A549 (cell line): ENCODE results near the gene CLMN. TPM values are rescaled to one million over a fixed set of nuclear protein-coding genes. Genes with fewer than 3 reads are reported as not detected.

Source experiments
- ATOH8 ChIP-seq: fragments of 250-450 bp; sonication (Bioruptor Pico); IDR thresholded peaks from 2 replicates; pipeline ENCODE4 v1.5.0; 2020; ENCODE audit warnings: low read depth, mild to moderate bottlenecking, moderate library complexity
- CBX2 ChIP-seq: fragments of 200-600 bp; sonication (generic); IDR thresholded peaks from 2 replicates; pipeline ENCODE4 v1.6.1; 2016; ENCODE audit warnings: low read depth, mild to moderate bottlenecking, borderline replicate concordance
- CHD2 ChIP-seq: fragments of 150-350 bp; IDR thresholded peaks from 2 replicates; pipeline ENCODE4 v1.6.1; 2014; ENCODE audit warnings: low read length; ENCODE audit not compliant: partially characterized antibody
- CHD4 ChIP-seq: fragments of 200-600 bp; sonication (generic); IDR thresholded peaks from 2 replicates; pipeline ENCODE4 v1.6.1; 2016; ENCODE audit warnings: antibody characterized with exemption, mild to moderate bottlenecking, borderline replicate concordance
- E2F6 ChIP-seq: IDR thresholded peaks from 2 replicates; pipeline ENCODE4 v1.6.1; 2012; ENCODE audit warnings: low read depth, borderline replicate concordance
- ELK1 ChIP-seq: fragments of 150-350 bp; IDR thresholded peaks from 2 replicates; pipeline ENCODE4 v1.6.1; 2014; ENCODE audit warnings: low read depth, mild to moderate bottlenecking, low read length
- EP300 ChIP-seq, 2 experiments: fragments of >200 bp; sonication (Bioruptor Twin); formaldehyde crosslinking; IDR thresholded peaks; 2 replicates in 1 of 2; 3 replicates in 1 of 2; pipeline ENCODE4 v1.6.1; 2016 to 2017
- FOSL2 ChIP-seq, 2 experiments: fragments of 450-650 bp in 1 of 2; fragments of >200 bp in 1 of 2; sonication (Bioruptor Twin) in 1 of 2; formaldehyde crosslinking; IDR thresholded peaks; 2 replicates each; pipeline versions ENCODE4 v1.5.0 to v1.6.1; 2016 to 2020; ENCODE audit warnings: mild to moderate bottlenecking in 1 of 2, moderate library complexity in 1 of 2
- FOXS1 ChIP-seq: fragments of 250-450 bp; sonication (Bioruptor Pico); IDR thresholded peaks from 2 replicates; pipeline ENCODE4 v1.5.0; 2020; ENCODE audit warnings: mild to moderate bottlenecking, moderate library complexity
- GATA3 ChIP-seq: IDR thresholded peaks from 2 replicates; pipeline ENCODE4 v1.6.1; 2012; ENCODE audit warnings: borderline replicate concordance
- HDAC2 ChIP-seq: fragments of 200-600 bp; sonication (generic); IDR thresholded peaks from 2 replicates; pipeline ENCODE4 v1.6.1; 2016
- HOXB13 ChIP-seq: fragments of 250-450 bp; sonication (Bioruptor Pico); IDR thresholded peaks from 2 replicates; pipeline ENCODE4 v1.5.0; 2020; ENCODE audit warnings: low read depth, mild to moderate bottlenecking, moderate library complexity
- JUN ChIP-seq, 2 experiments: fragments of >200 bp; sonication (Bioruptor Twin); formaldehyde crosslinking; IDR thresholded peaks; 2 replicates in 1 of 2; 3 replicates in 1 of 2; pipeline ENCODE4 v1.6.1; 2016 to 2017
- KDM1A ChIP-seq: fragments of 200-600 bp; sonication (generic); IDR thresholded peaks from 2 replicates; pipeline ENCODE4 v1.6.1; 2016; ENCODE audit warnings: low read depth, mild to moderate bottlenecking
- MAFK ChIP-seq: fragments of 450-650 bp; IDR thresholded peaks from 2 replicates; pipeline ENCODE4 v1.6.1; 2014; ENCODE audit not compliant: partially characterized antibody
- MAZ ChIP-seq: fragments of 150-350 bp; IDR thresholded peaks from 2 replicates; pipeline ENCODE4 v1.6.1; 2014; ENCODE audit warnings: antibody characterized with exemption, low read depth, low read length, borderline replicate concordance
- MYC ChIP-seq: IDR thresholded peaks from 2 replicates; pipeline ENCODE4 v1.6.1; 2012; ENCODE audit warnings: mild to moderate bottlenecking, inconsistent platforms, low read length, improper control_type of control experiment, borderline replicate concordance
- NPAS2 ChIP-seq: fragments of 250-450 bp; sonication (Bioruptor Pico); IDR thresholded peaks from 2 replicates; pipeline ENCODE4 v1.8.0; 2022; ENCODE audit warnings: mild to moderate bottlenecking, moderate library complexity, borderline replicate concordance
- NR3C1 ChIP-seq: fragments of >200 bp; sonication (Bioruptor Twin); formaldehyde crosslinking; IDR thresholded peaks from 3 replicates; pipeline ENCODE4 v1.6.1; 2017
- PHF8 ChIP-seq: fragments of 200-600 bp; sonication (generic); IDR thresholded peaks from 2 replicates; pipeline ENCODE4 v1.6.1; 2016; ENCODE audit warnings: low read depth, mild to moderate bottlenecking, antibody characterized with exemption, moderate library complexity, borderline replicate concordance
- RAD21 ChIP-seq, 2 experiments: fragments of >200 bp in 1 of 2; sonication (Bioruptor Twin) in 1 of 2; formaldehyde crosslinking in 1 of 2; IDR thresholded peaks in 1 of 2; conservative IDR thresholded peaks in 1 of 2; 2 replicates in 1 of 2; 3 replicates in 1 of 2; pipeline ENCODE4 v1.6.1; 2012 to 2018; ENCODE audit warnings: inconsistent platforms in 1 of 2
- RARB ChIP-seq: fragments of 250-450 bp; sonication (Bioruptor Pico); IDR thresholded peaks from 2 replicates; pipeline ENCODE4 v1.8.0; 2021; ENCODE audit warnings: mild to moderate bottlenecking, moderate library complexity
- RCOR1 ChIP-seq: fragments of 150-350 bp; IDR thresholded peaks from 2 replicates; pipeline ENCODE4 v1.6.1; 2014; ENCODE audit warnings: antibody characterized with exemption, low read length, low read depth
- RFX5 ChIP-seq: fragments of 450-650 bp; IDR thresholded peaks from 2 replicates; pipeline ENCODE4 v1.7.1; 2014; ENCODE audit warnings: antibody characterized with exemption, mild to moderate bottlenecking, moderate library complexity
- RNF2 ChIP-seq: fragments of 200-600 bp; sonication (generic); IDR thresholded peaks from 2 replicates; pipeline ENCODE4 v1.6.1; 2016; ENCODE audit warnings: low read depth, mild to moderate bottlenecking, antibody characterized with exemption, moderate library complexity, borderline replicate concordance
- SMC3 ChIP-seq: fragments of >200 bp; sonication (Bioruptor Twin); formaldehyde crosslinking; IDR thresholded peaks from 3 replicates; pipeline ENCODE4 v1.6.1; 2018; ENCODE audit warnings: inconsistent platforms
- TFCP2L1 ChIP-seq: fragments of 250-450 bp; sonication (Bioruptor Pico); IDR thresholded peaks from 2 replicates; pipeline ENCODE4 v1.5.0; 2021; ENCODE audit warnings: mild to moderate bottlenecking
- TP53 ChIP-seq: fragments of 250-450 bp; sonication (Bioruptor Pico); IDR thresholded peaks from 2 replicates; pipeline ENCODE4 v1.5.0; 2021; ENCODE audit warnings: mild to moderate bottlenecking, moderate library complexity
- USF2 ChIP-seq: fragments of 450-650 bp; IDR thresholded peaks from 2 replicates; pipeline ENCODE4 v1.6.1; 2014; ENCODE audit warnings: antibody characterized with exemption
- ZNF302 ChIP-seq: fragments of 250-450 bp; sonication (Bioruptor Pico); IDR thresholded peaks from 2 replicates; pipeline ENCODE4 v1.9.0; 2021; ENCODE audit warnings: inconsistent platforms, mild to moderate bottlenecking, moderate library complexity
- polyA plus RNA-seq, 4 experiments: library from polyadenylated mRNA; depleted of rRNA in 3 of 4; stranded (reverse); fragments of >200 nt; fragmentation: RNase III in 1 of 4; extraction: RNeasy Plus Mini Kit Qiagen cat#74134 plus additional on column Dnase treatment in 1 of 4; gene quantifications; 2 replicates in 3 of 4; 3 replicates in 1 of 4; pipeline ENCODE4 v1.2.3, GENCODE V29; 2011 to 2017
- TF ChIP-seq, protein P1 (sequence below): fragments of 200-600 bp; sonication (generic); IDR thresholded peaks from 2 replicates; pipeline ENCODE4 v1.6.1; 2016; ENCODE audit warnings: antibody characterized with exemption, mild to moderate bottlenecking, moderate library complexity

Gene CLMN
- polyA plus RNA-seq, 2 of the 4 experiments (the other 2 are of a cell fraction): 2.9 to 10.6 TPM

- TF ChIP-seq FOSL2 (IDR thresholded peaks at IDR 0.05) (peak; percentile 100), FOSL2 (CRISPR knock-in tag; IDR thresholded peaks at IDR 0.05) (peak; percentile 100), RFX5 (no peak), CHD2 (peak; percentile 11), E2F6 (no peak), GATA3 (peak; percentile 96), RCOR1 (no peak), TFCP2L1 (no peak), RAD21 (conservative IDR thresholded peaks at IDR 0.05 in 1 of 2, IDR thresholded peaks at IDR 0.05 in 1 of 2) (peak; percentile 31 to 54; a peak in 4 of 5 replicates), MYC (peak; percentile 74), ATOH8 (CRISPR knock-in tag) (peak; percentile 98), MAZ (no peak), TP53 (CRISPR knock-in tag) (no peak), ELK1 (no peak), HDAC2 (no peak), HOXB13 (CRISPR knock-in tag) (peak; percentile 42; the same call in 1 of the 2 replicates), RARB (CRISPR knock-in tag) (no peak), KDM1A (no peak), FOXS1 (CRISPR knock-in tag) (no peak), MAFK (no peak), PHF8 (no peak), CHD4 (no peak), NPAS2 (CRISPR knock-in tag) (no peak), JUN (IDR thresholded peaks at IDR 0.05) (peak; percentile 99), RNF2 (no peak), NR3C1 (no peak), EP300 (IDR thresholded peaks at IDR 0.05) (peak; percentile 94 to 96), CBX2 (no peak), SMC3 (peak; percentile 55), ZNF302 (peak; percentile 13; the same call in 1 of the 2 replicates), USF2 (no peak)
- TF ChIP-seq, protein P1, sequence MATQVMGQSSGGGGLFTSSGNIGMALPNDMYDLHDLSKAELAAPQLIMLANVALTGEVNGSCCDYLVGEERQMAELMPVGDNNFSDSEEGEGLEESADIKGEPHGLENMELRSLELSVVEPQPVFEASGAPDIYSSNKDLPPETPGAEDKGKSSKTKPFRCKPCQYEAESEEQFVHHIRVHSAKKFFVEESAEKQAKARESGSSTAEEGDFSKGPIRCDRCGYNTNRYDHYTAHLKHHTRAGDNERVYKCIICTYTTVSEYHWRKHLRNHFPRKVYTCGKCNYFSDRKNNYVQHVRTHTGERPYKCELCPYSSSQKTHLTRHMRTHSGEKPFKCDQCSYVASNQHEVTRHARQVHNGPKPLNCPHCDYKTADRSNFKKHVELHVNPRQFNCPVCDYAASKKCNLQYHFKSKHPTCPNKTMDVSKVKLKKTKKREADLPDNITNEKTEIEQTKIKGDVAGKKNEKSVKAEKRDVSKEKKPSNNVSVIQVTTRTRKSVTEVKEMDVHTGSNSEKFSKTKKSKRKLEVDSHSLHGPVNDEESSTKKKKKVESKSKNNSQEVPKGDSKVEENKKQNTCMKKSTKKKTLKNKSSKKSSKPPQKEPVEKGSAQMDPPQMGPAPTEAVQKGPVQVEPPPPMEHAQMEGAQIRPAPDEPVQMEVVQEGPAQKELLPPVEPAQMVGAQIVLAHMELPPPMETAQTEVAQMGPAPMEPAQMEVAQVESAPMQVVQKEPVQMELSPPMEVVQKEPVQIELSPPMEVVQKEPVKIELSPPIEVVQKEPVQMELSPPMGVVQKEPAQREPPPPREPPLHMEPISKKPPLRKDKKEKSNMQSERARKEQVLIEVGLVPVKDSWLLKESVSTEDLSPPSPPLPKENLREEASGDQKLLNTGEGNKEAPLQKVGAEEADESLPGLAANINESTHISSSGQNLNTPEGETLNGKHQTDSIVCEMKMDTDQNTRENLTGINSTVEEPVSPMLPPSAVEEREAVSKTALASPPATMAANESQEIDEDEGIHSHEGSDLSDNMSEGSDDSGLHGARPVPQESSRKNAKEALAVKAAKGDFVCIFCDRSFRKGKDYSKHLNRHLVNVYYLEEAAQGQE: no peak
Observed at GRCh38 chr14:95265106-95266094, 54.3 kb downstream of the CLMN start (continued).
